NCI-H748 (cell line): ENCODE measurements around the gene NPHP4.
"Not testable (repeated sequence)": the region's sequence is repeated elsewhere in the genome, so short reads cannot be mapped to it uniquely, and the experiment has no call there.

Source experiments
- DNase-seq: peaks from one replicate; lab custom pipeline; 2025; ENCODE audit not compliant: unreplicated experiment; lab: John Stamatoyannopoulos, UW

NPHP4 gene

DNA sequence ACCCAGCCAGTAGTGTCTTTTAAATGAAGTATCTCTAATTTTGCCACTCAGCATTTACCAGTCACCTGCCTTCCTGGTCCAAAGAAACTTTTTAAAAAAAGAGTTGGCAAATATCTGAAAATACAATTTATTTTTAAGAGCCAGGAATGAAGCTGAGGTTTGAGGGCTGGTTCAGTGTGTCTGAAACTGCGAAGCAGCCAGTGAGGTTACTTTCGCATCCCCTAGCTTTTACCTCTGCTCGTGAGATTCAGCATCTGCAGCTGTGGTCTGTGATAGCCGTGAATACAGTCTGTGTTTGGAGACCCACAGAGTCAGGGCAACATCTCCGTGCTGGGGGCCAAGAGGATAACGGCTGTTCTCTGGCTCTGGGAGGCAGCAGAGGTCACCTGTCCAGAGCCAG, 32.2 kb upstream of the NPHP4 start:
- DNase-seq, result no peak

DNA sequence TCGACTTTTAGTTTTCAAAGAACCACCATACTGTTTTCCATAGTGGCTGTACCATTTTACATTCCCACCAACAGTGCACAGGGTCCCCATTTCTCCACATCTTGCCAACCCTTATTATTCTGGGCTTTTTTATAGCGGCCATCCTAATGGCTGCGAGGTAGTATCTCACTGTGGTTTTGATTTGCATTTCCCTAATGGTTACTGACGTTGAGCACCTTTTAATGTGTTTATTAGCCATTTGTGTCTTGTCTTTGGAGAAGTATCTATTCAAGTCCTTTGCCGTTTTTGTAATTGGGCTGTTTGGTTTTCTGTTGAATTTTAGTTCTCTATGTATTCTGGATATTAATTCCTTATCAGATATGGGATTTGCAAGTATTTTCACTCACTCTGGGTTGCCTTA, 31.1 kb upstream of the NPHP4 start:
- DNase-seq, result no peak

DNA sequence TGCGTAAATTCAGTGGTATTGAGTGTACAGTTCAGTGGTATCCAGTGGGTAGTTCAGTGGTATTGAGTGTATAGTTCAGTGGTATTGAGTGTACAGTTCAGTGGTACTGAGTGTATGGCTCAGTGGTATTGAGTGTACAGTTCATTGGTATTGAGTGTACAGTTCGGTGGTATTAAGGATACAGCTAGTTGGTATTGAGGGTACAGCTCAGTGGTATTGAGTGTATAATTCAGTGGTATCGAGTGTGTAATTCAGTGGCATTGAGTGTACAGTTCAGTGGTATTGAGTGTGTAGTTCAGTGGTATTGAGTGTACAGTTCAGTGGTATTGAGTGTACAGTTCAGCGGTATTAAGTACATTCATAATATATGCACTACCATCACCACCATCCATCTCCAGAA, 30.0 kb upstream of the NPHP4 start:
- no peak for DNase-seq

DNA sequence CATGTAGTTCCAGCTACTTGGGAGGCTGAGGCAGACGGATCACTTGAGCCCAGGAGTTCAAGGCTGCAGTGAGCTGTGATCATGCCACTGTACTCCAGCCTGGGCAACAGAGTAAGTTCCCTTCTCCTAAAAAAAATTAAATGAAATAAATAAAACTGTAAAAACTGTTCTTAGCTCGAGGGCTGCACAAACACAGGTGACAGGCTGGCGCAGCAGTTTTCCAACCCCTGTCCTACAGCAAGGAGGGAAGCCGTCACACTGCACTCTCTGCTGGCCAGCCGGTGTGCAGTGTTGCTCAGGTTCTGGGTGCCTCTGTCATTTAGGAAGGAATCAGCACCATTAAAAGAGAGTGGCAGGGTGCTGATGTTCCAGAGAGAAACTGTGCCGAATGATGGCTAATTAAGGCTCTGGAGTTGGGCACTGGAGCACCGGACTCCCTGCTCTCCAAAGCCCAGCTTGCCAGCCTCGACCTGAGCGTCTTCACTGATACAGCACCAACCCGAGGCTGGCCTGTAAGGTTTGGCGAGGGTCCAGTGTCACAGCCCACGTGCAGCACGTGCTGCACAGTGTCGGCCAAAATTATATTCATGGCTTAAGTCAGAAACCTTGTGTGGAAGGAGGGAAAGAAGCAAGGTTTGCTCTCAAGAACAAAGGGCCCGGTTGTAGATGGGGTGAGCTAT, 27.1 kb upstream of the NPHP4 start:
- no peak for DNase-seq

DNA sequence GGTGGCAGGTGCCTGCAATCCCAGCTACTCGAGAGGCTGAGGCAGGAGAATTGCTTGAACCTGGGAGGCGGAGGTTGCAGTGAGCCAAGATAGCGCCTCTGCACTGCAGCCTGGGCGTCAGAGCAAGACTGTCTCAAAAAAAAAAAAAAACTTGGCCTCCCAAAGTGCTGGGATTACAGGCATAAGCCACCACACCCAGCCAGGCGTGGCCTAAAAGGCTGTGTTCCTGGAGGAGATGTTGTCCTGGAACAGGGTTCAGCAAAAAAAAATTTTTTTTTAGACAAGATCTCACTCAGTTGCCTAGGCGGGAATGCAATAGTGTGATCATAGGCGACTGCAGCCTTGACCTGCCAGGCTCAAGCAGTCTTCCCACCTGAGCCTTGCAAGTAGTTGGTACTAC, 25.4 kb upstream of the NPHP4 start:
- not testable (repeated sequence) for DNase-seq

DNA sequence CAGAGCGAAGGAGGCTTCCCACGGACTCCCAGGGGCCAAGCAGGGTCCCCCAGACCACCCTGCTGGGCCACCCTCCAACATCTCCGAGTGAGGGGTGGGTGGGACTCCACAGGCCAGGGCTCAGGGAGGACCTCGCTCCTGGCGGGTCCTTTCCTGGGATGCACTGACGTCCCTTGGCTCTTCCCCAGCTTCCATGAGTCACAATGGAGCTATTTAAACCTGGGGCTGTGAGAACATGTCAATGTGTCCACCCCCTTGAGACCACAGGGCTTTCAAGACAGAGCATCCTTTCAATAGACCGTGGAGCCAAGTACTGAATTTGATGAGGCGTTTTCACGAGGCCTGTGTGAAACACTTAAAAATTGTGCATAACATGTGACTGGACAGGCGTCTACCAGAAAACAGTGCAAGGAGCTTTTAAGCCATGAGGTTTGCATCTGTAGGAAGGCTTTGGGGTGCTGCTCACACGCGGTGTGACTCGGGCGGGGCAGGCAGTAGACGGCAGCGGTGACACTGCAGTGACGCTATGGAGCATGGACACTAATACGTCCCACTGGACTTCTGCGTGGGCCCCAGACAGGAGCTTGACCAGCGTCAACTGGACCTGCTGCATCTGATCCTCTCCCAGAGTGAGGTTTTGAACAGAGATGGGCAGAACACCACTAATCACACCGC, 24.1 kb upstream of the NPHP4 start:
- no peak for DNase-seq

DNA sequence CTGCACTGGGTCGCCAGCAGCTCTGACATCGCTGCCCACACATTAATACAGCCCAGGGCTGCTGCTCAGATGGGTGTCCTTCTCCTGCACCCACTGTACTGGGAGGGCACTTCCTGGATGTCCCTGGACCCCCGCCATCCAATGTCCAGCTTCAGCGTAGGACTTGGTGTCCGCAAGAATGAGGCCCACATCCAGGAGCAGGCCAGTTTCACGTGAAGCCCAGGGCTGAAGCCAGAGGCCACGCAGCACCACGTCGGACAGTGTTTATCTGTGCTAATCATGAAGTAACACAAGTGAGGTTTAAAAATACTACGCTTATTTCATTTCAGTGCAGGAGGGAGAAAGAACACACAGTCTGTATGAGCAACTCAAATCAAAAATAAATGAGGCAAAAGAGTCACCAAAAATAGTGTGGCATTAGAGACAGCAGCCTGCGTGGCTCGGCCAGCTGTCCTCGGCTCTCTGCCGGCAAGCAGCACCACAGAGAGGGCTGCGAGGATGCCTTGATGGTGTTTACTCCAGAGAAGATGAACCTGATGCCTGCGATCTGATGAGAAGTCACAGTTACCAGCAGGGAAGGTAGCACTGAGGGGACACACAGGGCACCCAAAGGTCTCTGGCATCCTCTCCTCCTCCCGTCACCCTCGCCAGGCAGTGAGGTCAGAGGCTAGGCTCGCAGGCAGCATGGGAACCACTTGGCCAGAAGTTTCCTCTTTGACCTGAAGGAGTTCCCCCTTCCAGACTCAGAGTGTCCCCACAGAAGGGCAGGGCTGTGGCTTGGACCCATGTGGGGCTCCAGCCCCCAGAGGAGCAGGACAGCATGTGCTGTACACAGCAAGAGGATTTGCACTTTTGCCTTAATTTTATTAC, 22.1 kb upstream of the NPHP4 start:
- no peak for DNase-seq

DNA sequence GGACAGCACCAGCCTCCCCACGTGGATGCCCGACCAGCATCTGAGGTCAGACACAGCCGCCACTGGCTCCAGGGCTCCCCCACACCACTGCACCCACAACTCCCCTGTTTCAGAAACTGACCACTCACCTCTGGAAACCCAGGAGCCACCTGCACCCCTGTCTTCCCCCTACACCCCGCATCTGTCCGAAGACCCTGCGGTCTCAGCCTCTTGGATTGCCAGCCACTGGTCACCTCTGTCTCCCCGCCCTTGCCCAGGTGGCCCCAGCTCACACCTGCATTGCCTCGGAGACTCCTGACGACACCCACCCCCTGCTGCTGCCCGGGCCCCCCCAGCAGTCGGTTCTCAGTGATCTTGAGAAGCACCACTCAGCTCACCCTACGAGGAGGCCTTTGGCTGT, 21.3 kb upstream of the NPHP4 start:
- no peak for DNase-seq

DNA sequence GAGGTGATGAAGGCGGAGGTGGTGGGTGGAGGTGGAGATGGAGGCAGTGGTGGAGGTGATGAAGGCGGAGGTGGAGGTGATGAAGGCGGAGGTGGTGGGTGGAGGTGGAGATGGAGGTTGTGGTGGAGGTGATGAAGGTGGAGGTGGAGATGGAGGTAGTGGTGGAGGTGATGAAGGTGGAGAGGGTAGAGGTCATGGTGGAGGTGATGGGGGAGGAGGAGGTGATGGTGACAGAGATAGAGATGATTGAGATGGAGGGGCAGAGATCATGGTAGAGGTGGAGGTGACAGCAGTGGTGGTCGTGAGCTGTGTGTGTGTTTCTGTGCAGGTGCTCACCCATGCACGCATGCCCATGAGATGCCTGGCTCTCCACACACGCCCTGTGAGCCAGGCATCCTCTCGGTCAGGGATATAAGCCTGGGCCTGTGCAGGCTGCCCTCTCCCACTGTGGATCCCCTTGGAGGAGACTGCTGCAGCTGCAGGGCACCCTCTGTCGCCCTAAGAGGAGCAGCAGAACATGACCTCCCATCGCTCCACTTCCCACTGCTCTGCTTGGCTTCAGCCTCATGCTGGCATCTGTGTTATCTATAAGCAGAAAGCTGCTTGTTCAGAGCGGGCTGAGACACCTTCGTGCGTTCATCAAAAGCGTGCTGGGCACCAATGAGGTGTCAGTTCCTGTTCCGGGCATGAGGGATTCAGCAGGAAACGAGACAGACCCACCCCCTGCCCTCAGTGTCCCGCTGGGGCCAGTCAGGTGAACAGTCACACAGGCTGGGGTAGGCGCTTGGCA, 20.5 kb upstream of the NPHP4 start:
- DNase-seq, result no peak

DNA sequence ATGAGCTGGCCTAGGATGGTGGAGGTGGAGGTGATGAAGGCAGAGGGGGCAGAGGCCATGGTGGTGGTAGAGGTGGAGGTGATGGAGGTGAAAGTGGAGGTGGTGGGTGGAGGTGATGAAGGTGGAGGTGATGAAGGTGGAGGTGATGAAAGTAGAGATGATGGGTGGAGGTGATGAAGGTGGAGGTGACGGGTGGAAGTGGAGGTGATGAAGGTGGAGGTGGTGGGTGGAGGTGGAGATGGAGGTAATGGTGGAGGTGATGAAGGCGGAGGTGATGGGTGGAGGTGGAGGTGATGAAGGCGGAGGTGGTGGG, 19.7 kb upstream of the NPHP4 start:
- no peak for DNase-seq

DNA sequence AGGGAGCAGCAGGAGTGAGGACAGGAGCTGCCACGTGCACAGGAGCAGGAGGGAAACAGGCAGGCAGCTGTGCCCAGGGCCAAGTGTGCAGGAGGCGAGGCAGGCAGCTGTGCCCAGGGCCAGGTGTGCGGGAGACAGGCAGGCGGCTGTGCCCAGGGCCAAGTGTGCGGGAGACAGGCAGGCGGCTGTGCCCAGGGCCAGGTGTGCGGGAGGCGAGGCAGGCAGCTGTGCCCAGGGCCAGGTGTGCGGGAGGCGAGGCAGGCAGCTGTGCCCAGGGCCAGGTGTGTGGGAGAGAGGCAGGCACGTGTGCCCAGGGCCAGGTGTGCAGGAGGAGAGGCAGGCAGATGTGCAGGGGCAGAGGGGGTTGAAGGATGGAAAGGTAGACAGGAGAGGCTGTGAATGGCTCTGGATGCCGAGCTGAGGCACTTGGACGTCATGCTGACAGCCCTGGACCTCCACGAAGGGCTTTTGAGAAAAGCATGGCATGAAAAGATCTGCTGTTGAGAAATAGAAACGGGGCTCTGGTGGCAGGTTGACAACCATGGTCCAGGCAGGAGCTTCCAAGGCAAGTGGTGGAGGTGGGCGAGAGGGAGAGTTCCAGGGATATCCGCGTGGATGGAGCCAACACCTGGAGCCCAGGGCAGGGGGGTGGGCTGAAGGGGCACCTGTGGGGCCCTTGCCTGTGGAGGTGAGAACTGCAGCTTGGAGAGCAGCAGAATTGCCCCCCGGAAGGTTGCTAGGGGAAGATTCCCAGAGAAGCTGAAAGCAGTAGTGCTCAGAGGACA, 19.1 kb upstream of the NPHP4 start:
- no peak for DNase-seq

DNA sequence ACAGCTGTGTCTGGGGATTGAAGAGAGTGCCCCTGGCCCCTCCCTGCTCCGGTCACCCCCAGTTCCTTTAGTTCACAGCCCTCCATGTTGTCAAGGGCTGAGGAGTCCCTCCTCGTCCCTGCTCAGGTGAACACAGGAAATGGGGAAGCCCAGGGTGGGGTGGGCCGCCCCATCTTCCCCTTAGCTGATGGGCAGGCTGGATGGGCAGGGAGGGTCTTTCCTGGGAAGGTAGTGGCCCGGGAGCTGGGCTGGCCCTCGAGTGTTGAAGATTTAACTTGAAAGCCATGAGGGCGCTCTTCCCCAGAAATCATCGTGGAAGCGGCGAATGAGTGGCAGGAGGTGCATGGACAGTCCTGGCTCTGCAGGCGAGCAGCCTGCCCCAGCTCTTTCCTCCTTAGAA, 18.3 kb upstream of the NPHP4 start:
- DNase-seq, result no peak

DNA sequence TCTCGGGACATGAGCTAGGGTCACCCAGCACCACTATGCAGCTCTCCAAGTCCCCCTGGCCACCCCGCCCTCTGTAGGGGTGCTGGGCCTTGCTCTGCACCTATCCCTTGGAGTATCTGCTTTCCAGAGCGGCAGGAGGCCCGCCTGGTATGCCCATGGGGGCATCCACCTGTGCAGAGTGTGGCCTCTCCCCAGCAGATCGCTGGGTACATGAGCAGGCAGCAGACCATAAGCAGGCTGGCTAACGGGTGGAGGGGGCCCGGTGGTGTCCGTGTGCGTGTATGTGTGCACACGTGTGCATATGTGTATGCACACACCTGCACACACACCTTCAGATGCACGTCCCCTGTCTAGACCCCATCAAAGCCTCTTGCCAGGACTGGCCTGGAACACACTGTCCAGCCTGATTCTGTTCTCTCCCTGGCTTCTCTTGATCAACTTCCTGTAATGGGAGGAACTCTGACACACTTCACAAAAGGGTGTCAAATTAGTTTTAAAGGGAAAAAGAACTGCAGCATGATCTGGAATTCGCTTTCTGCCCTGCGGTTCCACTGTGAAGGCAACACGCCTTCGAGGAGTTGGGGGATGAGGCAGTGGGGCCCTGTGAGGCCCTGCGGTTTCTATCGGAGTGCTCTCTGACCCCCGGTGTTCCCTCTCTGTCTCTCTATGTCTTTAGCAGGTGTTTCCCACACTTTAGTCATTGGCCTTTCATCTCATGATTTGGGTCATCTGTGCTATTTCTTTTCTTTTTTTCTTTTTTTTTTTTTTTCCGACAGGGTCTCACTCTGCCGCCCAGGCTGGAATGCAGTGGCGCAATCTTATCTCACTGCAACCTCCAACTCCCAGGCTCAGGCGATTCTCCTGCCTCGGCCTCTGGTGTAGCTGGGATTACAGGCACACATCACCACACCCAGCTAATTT, 17.2 kb upstream of the NPHP4 start:
- DNase-seq, result no peak

DNA sequence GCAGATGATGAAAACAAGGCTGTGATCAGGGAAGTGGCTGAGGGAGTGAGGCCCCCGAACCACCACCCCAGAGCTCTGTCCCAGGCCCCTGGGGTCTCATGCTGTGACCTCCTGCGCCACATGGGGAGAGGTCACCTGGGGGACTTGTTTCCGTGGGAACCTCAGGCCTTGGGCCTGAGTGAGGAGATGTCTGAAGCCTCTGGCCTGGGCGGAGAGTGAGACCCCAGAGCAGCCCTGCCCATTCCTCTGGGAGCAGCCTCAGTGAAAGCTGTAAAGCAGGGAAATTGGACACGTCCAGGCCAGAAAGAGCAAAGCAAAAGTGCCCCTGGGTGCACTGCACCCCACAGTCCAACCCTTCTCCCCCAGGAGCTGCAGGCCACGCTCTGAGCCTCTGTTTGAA, 16.5 kb upstream of the NPHP4 start:
- DNase-seq, result no peak

DNA sequence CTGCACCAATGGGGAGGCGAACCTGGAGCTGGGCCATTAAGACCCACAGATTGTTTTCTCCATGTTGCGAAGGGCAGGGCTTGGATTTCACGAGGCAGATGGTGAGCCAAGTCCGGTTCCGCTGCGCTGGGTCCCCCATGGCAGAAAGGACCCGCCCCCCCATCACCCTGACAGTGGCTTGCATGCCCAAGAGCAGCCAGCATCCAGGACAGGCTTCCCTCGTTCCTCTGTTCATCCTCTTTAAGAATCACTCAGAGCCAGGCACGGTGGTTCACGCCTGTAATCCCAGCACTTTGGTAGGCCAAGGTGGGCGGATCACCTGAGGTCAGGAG, 15.8 kb upstream of the NPHP4 start:
- DNase-seq, result no peak

DNA sequence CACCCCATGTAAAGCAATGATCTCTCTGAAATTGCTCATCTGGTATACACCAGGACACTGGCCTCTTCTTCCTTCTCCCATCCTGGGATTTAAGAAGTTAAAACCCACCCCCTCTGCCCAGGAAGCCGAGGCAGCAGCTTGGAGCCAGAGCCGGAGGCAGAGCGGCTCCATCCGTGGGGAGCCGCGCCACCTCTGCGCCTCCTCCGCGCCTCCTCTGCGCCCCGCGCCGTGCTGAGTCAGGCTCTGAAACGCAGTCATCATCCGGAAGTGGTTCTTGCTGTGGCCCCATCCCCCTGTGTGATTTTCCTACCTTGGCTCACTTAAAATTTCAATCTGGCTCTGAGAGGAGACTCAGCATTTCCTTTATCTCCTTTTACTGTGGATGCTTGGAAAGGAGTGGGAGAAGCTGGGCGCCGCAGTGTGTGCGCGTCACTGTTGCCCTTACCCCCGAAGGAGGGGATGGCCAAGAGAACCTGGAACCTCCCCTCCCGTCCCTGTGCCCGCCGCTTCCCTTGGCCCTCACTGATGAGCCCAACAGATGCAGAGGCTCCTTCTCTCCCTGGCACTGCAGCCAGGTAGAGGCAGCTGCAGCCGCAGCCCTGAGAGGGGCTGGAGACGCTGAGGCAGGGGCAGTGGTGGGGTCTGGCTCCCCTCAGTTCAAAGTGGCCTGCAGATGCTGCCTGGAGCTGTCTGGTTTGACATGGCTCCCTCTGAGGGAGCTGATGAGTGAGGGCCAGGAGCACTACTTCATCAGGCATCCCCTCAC, 15.3 kb upstream of the NPHP4 start:
- no peak for DNase-seq

DNA sequence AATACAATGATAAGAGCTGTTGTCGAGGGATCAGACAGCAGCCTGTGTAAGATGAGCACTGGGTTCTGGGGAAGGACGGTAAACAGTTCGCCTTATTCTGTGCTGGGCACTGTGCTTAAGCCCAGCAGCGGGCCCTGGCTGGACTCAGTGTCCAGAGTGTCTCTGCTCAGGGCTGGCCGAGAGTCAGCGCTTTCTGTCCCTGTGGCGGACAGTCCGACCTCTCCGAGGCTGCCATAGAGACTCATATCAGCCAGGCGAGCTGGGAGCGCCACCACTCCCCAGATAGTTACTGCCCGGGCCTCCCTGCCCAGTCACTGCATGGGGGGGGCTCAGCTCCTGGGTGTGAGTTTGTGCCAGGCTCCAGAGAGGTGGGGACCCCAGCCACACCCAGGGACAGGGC, 14.7 kb upstream of the NPHP4 start:
- DNase-seq, result no peak

DNA sequence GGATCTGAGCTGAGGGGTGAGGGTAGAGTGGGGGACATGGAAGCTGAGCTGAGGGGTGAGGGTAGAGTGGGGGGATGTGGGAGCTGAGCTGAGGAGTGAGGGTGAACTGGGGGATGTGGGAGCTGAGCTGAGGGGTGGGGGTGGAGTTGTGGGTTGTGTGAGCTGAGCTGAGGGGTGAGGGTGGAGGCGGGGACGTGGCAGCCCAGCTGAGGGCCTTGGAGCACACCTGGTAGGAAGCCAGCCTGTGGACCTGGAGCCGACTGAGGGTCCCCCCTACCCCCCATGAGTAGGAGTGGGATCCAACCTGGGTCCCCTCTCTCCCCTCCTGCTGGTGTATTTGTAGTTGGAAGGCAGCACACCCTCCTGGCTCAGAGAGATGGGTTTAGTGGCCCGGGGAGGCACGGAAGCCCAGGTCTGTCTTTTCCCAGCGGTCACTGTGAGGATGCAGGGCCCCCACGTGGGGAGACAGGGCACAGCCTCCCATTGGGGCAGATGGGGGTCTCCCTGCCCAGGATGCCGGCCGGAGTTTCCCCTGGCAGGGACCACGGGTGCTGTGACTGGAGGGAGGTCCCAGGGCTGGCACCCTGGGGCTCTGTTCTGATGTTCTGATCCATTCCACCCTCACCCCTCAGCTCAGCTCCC, 13.2 kb upstream of the NPHP4 start:
- no peak for DNase-seq
